NCI-H2196 (cell line): ENCODE measurements around the gene PACSIN3.

Experiments used
- DNase-seq: peaks from one replicate; lab custom pipeline; 2025; ENCODE audit not compliant: unreplicated experiment; lab: John Stamatoyannopoulos, UW

Gene PACSIN3

DNA sequence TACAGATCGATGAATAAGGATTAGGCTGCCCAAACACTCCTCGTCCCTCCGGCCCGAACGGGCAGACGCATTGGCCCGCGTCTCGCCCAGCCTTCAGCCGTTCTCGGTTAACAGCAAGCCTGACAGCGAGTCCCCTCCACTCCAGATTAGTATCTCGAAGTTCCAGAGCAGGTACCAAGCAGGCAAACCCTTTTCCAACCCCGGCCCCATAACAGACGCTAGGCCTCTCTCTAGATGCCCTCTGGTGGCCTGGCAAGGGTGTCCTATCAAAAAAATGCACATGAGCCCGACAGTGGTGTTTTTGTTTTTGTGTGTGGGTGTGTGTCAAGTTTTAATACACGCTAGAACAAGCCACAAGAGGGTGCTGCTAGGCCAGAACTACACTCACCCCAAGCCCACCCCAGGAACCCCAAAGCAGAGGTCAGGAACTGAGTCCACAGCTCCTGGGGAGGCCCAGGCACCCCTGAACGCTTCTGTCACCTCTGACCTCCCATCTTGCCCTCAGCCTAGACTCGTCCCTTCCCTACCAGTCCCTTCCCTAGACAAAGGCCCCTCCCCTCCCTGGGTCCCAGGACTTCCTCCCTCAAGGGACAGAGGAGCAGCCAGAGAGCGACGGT lies 8.9 kb downstream of the PACSIN3 start:
- peak; percentile 78 for DNase-seq

DNA sequence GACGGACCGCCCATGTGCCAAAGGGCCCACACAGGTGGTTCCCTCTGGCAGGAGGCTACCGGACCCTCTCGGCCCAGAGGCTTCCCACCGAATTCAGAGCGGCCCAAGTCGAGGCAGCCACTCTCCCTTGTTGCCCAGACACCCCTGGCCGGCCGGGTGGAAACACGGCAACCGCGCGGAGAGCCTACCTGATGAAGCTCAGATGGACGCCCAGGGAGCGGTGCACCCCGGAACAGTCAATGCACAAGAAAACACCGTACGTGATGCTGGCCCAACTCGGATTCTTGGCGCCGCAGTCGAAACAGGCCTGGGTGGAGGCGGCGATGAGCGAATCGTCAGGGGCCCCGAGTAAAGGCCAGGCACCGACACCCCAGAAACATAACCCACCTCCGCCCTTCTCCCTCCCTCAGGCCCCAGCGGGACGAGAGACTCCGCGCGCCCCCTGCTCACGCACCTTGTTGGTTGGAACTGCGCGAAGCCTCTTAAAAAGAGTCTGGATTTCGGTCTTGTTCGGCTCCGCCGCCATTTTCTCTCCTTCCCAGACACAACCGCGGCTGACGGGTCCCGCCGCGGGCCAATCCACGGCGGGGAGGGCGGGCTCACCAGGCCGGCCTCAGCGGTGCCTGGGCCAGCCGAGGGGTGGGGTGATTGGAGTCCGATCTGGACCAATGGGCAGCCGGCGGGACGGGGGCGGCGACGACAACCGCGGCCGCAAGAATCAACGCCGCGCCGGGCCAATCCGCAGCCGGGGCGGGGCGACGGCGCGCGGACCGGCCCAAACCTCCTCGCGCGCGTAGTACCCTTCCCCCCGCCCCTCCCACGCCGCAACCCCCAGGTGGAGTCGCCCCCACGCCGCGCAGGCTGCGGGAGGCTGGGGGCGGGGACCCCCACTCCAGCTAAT lies 9.7 kb downstream of the PACSIN3 start, which contains the start of gene ARFGAP2:
ARFGAP2 (minus strand) TSS at position 552 of the 901 bp plus-strand sequence; CDS start at position 526, 26 bp downstream.
- peak; percentile 97 for DNase-seq

DNA sequence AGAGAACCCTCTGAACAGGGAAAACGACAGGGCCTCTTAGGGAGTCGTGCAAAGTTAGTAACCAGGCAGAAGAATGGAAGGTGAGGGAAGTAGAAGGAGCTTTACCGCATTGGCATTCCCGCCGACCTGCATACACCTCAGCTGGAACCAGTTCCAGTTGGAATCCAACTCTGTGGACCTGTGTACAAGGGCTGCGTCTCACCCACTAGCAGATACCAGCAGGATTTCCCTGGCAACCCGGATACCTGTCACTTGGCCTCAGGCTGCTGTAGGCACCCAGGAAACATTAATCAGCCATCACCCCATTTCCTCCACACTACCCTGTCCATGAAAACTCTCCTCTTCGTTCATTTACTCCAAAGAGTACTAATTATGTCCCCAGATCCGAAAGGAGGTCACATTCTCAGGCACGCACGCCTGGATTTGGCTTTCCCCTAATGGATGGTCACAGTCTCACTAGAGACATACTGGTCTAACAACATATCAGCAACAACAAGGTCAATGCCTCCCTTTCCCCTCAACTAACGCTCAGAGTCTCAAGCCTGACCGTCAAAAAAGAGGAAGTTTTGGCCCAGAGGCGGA lies 10.4 kb downstream of the PACSIN3 start:
- no peak for DNase-seq

DNA sequence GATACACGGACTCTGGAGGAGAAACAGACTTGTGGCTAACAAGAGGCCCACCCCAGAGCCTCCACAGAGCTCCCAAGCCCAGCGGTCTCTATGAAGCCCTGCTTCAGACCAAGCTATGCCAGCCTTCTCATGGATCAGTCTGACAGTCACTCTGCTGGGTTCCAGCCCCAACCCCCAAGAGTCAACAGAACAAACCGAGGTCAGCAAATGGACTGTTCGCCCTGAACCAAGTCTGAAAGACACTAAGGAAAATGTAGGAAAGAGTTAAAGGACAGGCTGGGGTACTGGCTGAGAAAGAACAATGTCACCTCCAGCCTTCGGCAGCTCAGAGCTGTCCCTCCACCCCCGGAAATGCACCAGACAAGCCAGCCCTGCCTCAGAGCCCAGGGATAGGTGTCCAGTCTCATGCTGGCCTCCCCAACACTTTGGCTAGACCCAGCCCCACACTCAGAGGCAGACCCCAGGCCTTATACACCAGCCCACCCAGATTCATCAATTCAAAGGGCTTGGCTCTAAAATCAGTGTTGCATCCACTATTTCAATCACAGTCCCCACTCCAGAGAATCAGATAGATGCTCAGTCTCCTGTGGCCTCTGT lies 13.4 kb downstream of the PACSIN3 start:
- DNase-seq, result no peak

DNA sequence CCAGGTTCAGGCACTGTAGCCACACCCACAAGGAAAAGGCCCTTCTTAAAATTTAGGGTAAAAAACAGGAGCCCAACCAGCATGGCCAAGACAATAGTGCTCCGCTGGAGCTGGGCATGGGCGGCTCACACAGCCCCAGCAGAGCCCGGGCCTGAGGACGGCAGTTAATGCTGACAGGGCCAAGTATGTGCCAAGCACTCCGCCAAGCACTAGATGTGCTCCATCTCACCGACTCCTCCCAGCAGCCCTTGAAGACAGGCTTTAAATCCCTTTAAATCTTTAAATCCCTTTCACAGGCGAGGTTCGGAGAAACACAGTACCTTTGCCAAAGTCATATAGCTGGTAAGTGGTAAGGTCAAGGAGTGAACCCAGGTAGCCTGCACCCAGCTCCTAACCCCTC lies 14.4 kb downstream of the PACSIN3 start:
- DNase-seq, result no peak

DNA sequence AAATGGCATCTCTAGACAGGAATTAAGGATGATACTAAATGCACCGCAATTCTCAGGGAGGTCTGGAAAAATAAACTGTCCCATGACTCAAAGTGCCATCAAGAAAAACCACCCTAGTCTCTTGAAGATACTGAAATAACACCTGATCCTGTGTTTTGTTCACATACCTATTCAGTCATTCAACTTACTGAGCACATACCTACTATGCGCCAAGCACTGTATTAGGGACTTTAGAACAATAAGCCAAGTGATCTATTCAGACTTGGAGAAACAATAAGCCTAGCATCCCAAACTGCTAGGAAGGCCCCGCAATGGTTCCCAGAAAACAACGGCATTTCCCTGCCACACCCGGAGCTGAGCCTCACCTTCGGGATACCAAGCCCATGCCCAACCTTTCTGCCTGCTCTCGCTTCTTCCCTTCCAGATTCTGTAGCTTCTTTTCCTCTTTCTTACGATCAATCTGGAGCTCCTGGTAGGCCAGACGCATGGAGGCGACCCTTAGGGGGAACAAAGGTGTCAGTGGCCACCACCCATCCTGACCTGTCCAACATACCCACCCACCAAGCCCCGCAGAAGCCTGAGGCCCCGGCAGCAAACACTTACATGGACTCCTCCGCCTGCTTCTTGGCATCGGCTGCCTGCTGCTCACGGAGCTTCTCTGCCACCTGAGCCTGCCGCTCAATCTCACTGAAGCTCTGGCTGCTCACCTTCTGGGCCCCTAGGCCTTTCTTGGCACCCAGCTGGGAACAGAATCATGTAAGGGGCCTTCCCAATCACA lies 15.0 kb downstream of the PACSIN3 start:
- DNase-seq, result no peak

DNA sequence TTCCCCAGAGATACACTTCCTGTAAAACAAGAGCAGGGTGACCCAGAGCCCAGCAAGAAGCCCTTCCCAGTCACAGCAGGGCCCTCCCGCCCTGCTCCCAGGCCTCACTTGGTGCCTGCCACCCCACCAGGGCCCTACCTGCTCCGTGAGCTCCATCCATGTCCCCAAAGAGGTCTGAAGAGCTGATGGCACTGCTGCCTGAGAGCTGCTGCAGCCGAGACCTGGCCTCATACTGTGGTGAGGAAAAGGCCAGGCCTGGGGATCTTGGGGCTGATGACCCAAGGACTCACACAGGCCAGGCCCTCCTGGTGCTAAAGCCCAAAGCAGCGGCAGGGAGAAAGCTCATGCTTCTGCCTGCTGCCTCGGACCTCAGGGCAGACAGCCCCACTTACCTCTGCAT lies 19.9 kb downstream of the PACSIN3 start:
- DNase-seq, result no peak

DNA sequence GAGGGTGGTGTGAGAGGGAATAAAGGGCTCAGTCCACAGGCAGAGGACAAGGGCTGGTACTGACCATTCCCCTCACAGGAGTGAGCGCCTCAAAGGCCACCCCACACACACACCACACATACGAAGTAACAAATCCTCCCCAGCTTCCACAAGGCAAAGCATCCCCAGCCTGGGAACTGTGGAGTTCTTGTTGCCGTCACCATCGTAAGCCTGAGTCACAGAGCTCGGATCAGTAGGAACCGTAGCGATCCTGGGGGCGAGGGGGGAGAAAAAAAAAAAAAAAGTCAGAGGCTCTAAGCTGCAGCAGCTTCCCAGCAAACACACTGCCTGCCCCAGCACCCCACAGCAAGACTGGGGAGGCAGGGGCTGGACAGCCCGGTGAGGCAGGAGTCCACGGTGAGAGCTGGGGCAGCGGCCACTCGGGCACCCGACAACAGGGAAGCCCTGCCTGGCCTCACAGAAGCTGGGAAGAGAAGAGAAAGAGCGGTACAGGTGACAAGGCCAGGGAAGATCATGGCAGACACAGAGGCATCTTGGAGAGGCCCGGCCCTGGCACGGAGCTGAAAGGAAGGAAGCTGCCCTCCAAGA lies 20.9 kb downstream of the PACSIN3 start:
- no peak for DNase-seq

DNA sequence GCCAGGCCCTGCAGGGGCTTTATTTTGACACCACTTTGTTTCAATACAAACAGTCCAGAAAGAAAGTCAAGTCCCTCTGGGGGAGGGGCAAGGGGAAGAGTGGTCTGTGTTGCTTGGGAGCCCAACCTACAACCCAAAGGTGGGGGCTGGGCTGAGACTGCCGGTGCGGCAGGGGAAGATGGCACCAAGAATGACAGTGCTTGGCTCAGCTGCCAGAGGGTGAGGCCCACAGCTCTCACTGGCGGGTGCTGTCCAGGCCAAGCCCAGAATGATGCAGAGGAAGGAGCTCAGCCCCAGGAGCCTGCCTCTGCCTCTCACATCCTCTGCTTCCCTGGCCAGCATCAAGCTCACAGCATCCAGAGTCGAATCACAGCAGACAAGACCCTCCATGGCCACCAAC lies 21.9 kb downstream of the PACSIN3 start:
- DNase-seq, result no peak

DNA sequence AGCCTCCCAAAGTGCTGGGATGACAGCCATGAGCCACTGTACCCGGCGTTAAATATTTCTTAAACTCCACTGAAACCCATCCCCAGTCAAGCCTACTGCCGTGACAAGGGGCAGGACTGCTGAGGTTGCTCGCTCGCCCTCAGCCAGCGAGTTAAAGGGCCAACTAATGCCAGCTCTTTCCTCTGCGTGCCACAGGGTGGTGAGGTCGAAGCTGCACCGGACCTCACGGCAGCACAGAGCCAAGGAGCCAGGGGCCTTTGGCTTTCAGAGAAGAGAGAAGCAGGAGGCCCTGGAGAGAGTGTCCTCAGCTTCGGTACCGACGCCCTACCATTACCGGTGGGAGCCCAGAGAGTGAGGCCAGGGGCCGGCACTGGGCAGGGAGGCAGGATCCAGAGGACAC lies 22.3 kb downstream of the PACSIN3 start:
- no peak for DNase-seq

DNA sequence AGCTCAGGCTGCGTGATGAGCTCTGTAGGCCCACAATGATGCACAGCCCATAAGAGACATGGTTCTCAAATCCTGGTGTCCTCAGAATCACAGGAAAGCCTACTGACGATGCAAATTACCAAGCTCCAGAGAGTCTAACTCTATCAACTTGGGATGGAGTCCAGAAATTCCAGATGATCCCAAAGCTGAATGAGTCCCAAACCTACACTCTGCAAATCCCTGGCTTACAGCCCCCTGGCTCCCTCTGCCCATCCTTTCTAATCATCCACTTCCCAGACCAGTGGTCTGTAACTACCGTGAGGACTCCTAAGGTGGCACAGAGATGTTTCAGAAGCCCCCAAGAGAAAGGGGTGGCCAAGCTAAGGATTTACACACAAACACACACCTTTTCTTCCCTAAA lies 23.0 kb downstream of the PACSIN3 start:
- no peak for DNase-seq

DNA sequence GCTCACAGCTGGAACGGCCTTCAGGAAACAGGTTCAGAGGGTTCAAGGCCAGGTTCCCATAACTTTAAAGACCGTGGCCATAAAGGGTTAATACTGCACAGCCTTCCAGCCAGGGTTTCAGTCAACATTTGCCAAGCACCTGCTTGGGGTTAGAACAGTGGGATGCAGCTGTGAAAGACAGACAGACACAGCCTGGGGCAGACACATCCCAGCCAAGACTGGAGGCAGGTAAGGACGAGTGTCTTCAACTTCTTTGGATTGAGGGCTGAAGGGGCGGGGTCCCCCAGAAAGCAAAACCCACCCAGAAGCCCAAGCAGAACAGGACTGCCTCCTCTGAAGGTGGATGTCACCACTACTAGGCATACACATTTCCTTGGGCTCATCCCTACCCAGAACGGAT lies 23.8 kb downstream of the PACSIN3 start:
- no peak for DNase-seq

DNA sequence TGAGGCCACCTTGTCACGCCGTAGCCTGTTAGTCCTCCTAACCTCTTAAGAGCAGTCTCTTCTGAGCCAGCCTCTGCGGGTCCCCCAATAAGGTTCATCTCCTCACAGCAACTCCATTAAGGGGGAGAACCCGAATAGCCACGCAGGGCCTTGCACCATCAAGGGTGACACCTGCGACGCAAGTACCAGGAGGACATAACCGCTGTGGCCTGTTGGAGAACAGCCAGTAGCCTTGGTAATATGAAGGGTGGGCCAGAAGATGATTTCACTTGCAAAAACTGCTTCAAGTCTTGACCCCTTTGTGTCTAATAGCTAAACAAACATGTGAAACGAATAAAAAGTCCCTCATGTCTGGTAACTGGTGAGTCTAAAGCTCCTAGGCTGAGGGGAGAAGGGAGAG lies 24.3 kb downstream of the PACSIN3 start:
- DNase-seq, result no peak

DNA sequence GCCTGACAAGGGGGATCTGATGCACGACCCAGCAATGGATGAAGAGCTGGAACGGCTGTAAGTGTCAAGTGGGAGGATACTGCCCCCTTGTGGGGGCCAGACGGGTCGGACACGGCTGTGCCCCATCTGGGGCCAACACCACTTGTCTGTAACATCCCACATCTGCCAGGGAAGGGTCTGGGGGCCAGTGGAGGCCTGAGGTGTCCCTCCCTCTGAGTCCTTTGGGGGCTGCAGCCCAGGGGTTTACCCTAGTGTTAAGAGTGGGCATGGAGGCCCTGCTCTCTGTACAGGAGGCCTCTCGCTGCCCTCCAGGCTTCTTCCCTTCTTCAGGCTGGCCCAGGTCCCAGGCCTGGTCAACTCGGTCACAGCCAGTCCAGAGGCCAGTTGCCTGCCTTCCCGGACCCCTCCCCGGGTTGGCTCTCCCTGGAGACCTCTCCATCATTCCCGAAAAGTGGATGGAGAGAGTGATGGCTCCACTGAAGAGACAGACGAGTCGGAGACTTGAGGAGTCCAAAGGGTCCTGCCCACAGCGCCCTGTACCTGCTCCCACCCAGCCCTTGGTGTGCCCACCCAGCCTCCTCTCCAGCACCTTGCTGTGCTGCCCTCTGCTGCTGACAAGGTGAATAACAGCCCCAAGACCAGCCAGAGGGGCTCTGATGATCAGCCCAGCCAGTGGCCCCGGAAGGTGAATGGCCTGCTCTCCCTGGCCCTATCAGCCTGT lies 24.9 kb downstream of the PACSIN3 start:
- peak; percentile 73 for DNase-seq

DNA sequence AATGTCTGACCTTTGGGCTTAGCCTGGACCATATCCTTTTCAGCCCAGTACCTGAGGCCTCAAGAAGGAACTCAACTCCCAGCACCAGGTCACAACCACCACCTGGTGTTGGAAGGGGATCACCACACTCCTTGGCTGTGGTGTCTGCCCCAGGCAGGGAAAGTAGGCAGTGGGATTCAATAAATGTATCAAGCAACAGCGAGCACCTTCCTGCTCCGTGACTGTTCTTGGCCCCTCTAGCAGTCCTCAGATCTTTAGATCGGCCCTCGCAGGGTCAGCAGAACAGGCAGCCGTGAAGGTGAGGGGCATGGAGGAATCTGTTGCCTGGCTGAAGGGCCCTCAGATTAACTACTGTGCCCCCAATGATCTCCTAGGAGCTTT lies 25.5 kb downstream of the PACSIN3 start:
- no peak for DNase-seq

DNA sequence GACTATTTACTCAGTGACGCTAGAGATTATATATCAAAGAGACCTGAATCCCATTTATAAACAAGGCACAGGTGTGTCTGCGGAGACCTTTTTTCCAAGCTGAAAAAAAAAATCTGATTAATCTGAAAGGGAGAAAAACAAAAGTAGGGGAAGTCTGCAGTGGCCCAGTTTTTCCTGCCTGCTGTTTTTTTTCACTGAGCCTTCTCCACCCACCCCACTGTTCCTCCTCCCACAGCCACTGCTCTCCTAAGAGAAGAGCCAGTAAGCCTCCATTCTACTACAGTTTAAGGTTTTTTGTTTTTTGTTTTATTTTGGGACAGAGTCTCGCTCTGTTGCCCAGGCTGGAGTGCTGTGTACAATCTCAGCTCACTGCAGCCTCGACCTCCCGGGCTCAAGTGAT lies 28.0 kb downstream of the PACSIN3 start:
- no peak for DNase-seq

DNA sequence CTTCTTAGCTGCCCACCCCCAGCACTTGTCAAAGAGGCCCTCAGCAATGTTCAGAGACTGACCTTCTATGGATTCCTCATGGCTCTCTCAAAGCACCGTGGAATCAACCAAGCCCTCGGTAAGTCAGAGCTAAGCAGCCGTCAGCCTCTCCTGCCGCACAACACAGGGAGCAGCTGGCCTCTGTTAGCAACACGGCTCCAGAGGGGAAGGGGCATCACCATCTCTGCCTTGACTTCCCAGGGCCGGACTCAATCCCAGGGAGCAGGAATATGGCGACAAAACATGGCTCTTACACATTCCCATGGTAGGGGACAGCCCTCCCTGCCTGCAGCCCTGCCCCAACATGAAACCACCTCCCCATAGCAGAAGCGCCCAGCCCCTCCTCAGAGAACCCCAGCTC lies 28.4 kb downstream of the PACSIN3 start:
- DNase-seq, result no peak

DNA sequence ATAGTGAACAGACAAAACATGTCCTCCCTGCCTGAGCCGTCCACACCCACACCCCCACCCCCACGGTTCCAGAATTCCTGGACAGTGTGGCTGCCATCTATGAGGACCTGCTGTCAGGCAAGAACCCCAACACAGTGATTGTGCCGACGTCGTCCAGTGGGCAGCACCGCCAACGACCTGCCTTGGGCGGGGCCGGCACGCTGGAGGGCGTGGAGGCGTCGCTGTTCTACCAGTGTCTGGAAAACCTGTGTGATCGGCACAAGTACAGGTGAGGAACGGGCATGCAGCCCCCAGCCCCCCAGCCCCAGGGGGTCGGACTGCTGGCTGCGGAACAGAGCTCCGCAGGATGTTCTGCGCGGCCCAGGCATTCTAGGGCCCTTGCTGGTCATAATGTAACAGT lies 29.3 kb downstream of the PACSIN3 start:
- no peak for DNase-seq

DNA sequence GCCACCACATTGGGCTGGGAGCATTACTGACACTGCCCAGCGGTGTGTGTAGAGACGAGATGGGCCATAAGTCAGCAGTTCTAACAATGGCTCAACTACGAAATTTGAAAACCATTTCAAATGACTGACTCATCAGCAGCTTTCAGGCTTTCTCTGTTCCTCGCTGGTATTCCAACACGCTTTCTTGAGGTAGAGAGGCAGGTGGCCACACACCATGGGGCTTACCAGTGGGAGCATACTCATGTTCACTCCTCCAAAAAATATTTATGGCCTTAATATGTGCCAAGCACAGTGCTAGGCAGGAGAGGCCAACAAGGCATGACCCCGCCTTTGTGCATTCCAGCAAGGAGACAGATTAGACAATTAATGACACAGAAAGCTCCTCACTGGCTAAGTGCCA lies 29.9 kb downstream of the PACSIN3 start:
- no peak for DNase-seq

DNA sequence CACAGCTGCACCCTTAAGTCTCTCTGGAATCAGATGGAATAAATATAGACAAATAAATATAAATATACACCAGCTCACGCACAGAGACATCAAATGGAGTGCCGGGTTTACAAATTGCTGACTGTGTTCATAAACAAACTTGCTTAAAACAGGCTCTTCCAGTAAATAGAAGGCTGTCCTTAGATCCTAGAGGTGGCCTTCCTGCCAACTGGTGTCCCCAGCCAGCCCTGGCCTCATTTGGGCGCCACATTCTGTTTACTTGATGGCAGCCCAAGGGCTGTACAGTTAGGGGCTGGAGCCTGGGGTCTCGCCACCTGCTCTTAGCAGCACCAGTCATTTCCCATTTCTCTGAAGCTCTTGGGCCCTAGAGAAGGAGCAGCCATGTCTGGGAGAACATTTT lies 30.4 kb downstream of the PACSIN3 start:
- no peak for DNase-seq
